ENCODE measurements around the gene MKLN1.

MKLN1 gene

GRCh38 chr7:131307627-131308026 lies 20.0 kb upstream of the MKLN1 start:
- in situ Hi-C loops (cut with MboI; ENCODE audit: low sequenced_read_pairs, unreplicated experiment) = no loop called here
- no peak for TF ChIP-seq CTCF (IDR thresholded peaks at IDR 0.05; ENCODE audit: borderline replicate concordance, control extremely low read depth, extremely low read depth, insufficient read depth, missing control alignments)
- DNase-seq (ENCODE audit: low spot score) = no peak

GRCh38 chr7:131312838-131313237 lies 14.8 kb upstream of the MKLN1 start:
- TF ChIP-seq CTCF (IDR thresholded peaks at IDR 0.05; ENCODE audit: borderline replicate concordance, control extremely low read depth, extremely low read depth, insufficient read depth, missing control alignments) = no peak
- in situ Hi-C loops (cut with MboI; ENCODE audit: low sequenced_read_pairs, unreplicated experiment) = no loop called here

GRCh38 chr7:131320603-131321002 lies 7.1 kb upstream of the MKLN1 start:
- no peak for TF ChIP-seq CTCF (IDR thresholded peaks at IDR 0.05; ENCODE audit: borderline replicate concordance, control extremely low read depth, extremely low read depth, insufficient read depth, missing control alignments)
- no peak for DNase-seq (ENCODE audit: low spot score)
- in situ Hi-C loops (cut with MboI; ENCODE audit: low sequenced_read_pairs, unreplicated experiment) = no loop called here

More at GRCh38 chr7:131312838-131313237, 14.8 kb upstream of the MKLN1 start:
- no peak for DNase-seq (ENCODE audit: low spot score)

GRCh38 chr7:131321656-131322055 lies 6.0 kb upstream of the MKLN1 start:
- in situ Hi-C loops (cut with MboI; ENCODE audit: low sequenced_read_pairs, unreplicated experiment) = no loop called here
- TF ChIP-seq CTCF (IDR thresholded peaks at IDR 0.05; ENCODE audit: borderline replicate concordance, control extremely low read depth, extremely low read depth, insufficient read depth, missing control alignments) = no peak
- no peak for DNase-seq (ENCODE audit: low spot score)

- TF ChIP-seq CTCF (IDR thresholded peaks at IDR 0.05; ENCODE audit: borderline replicate concordance, control extremely low read depth, extremely low read depth, insufficient read depth, missing control alignments) = no peak
- in situ Hi-C loops (cut with MboI; ENCODE audit: low sequenced_read_pairs, unreplicated experiment) = no loop called here
- DNase-seq (ENCODE audit: low spot score) = no peak
Observed at GRCh38 chr7:131322061-131322460, 5.6 kb upstream of the MKLN1 start.

- no peak for DNase-seq (ENCODE audit: low spot score)
- in situ Hi-C loops (cut with MboI; ENCODE audit: low sequenced_read_pairs, unreplicated experiment) = no loop called here
- TF ChIP-seq CTCF (IDR thresholded peaks at IDR 0.05; ENCODE audit: borderline replicate concordance, control extremely low read depth, extremely low read depth, insufficient read depth, missing control alignments) = no peak
Observed at GRCh38 chr7:131322861-131323260, 4.8 kb upstream of the MKLN1 start.

Measured in GM13976 (cell line).